Astrocyte (in vitro differentiated cells and primary cell): ENCODE results near the gene DPP8. TPM values are rescaled to one million over a fixed set of nuclear protein-coding genes. Genes with fewer than 3 reads are reported as not detected.
A peak's percentile ranks its signal among the peaks of the same experiment; 100 is the strongest.

ENCODE experiments used
- DNase-seq: peaks from one replicate; pipeline ENCODE4 v3.0.0-alpha.2; 2010; ENCODE audit warnings: low read depth
- FAIRE-seq: peaks from 2 replicates; lab custom pipeline; 2011; peaks lifted over from hg19 to GRCh38; lab: Jason Lieb, UNC
- H2AFZ ChIP-seq: 2 replicates; pipeline ENCODE4 v1.6.0; 2012; ENCODE audit warnings: low read depth, low read length, inconsistent platforms
- H3K27ac ChIP-seq: 2 replicates; pipeline ENCODE4 v1.5.1; 2011; ENCODE audit warnings: low read depth, low read length, inconsistent platforms
- H3K27me3 ChIP-seq: 2 replicates; pipeline ENCODE4 v1.6.0; 2011; ENCODE audit warnings: low read length, inconsistent platforms; ENCODE audit not compliant: insufficient read depth
- H3K36me3 ChIP-seq: 2 replicates; pipeline ENCODE4 v1.5.1; 2011; ENCODE audit warnings: low read length, inconsistent platforms; ENCODE audit not compliant: insufficient read depth
- H3K4me1 ChIP-seq: 2 replicates; pipeline ENCODE4 v1.5.1; 2011; ENCODE audit warnings: low read length, inconsistent platforms; ENCODE audit not compliant: insufficient read depth
- H3K4me2 ChIP-seq: 2 replicates; pipeline ENCODE4 v1.6.0; 2012; ENCODE audit warnings: low read length, inconsistent platforms
- H3K4me3 ChIP-seq: 2 replicates; pipeline ENCODE4 v1.5.1; 2011; ENCODE audit warnings: low read depth, mild to moderate bottlenecking, low read length, inconsistent platforms; ENCODE audit not compliant: insufficient read depth
- H3K79me2 ChIP-seq: 2 replicates; pipeline ENCODE4 v1.6.0; 2012; ENCODE audit warnings: mild to moderate bottlenecking, low read length, inconsistent platforms; ENCODE audit not compliant: insufficient read depth
- H3K9ac ChIP-seq: 2 replicates; pipeline ENCODE4 v1.6.0; 2012; ENCODE audit warnings: mild to moderate bottlenecking, low read length, inconsistent platforms
- H3K9me3 ChIP-seq: 2 replicates; pipeline ENCODE4 v1.5.1; 2012; ENCODE audit warnings: low read depth, mild to moderate bottlenecking, low read length, inconsistent platforms; ENCODE audit not compliant: insufficient read depth
- H4K20me1 ChIP-seq: 2 replicates; pipeline ENCODE4 v1.6.0; 2012; ENCODE audit warnings: low read length, inconsistent platforms; ENCODE audit not compliant: insufficient read depth
- H3K27ac Mint-ChIP-seq: one replicate; pipeline ENCODE4 v1.8.0; 2021; ENCODE audit warnings: mild to moderate bottlenecking, mixed read lengths; ENCODE audit not compliant: unreplicated experiment
- H3K27me3 Mint-ChIP-seq: one replicate; pipeline ENCODE4 v1.8.0; 2021; ENCODE audit warnings: low read depth, mixed read lengths; ENCODE audit not compliant: unreplicated experiment
- H3K36me3 Mint-ChIP-seq: one replicate; pipeline ENCODE4 v1.8.0; 2021; ENCODE audit warnings: low read depth, mixed read lengths; ENCODE audit not compliant: unreplicated experiment
- H3K4me1 Mint-ChIP-seq: one replicate; pipeline ENCODE4 v1.8.0; 2021; ENCODE audit warnings: low read depth, mixed read lengths; ENCODE audit not compliant: unreplicated experiment
- H3K4me3 Mint-ChIP-seq: one replicate; pipeline ENCODE4 v1.8.0; 2021; ENCODE audit warnings: mild to moderate bottlenecking, moderate library complexity, mixed read lengths; ENCODE audit not compliant: unreplicated experiment
- H3K9me3 Mint-ChIP-seq: one replicate; pipeline ENCODE4 v1.8.0; 2021; ENCODE audit warnings: mild to moderate bottlenecking, mixed read lengths; ENCODE audit not compliant: unreplicated experiment
- EZH2 ChIP-seq: IDR thresholded peaks from 2 replicates; pipeline ENCODE4 v1.6.1; 2012; ENCODE audit warnings: mild to moderate bottlenecking, low read length, inconsistent platforms; ENCODE audit not compliant: insufficient read depth
- total RNA-seq: library from RNA; stranded (reverse); gene quantifications from 2 replicates; pipeline ENCODE4 v1.2.1, GENCODE V29; 2021
- TF ChIP-seq, protein P1 (sequence below): IDR thresholded peaks from 2 replicates; pipeline ENCODE4 v1.5.1; 2011; ENCODE audit warnings: low read depth, mild to moderate bottlenecking, inconsistent platforms, low read length, moderate library complexity; ENCODE audit not compliant: insufficient read depth

DPP8 gene
- total RNA-seq, 1 donor from 2014 or later, result 29.5 TPM

DNA sequence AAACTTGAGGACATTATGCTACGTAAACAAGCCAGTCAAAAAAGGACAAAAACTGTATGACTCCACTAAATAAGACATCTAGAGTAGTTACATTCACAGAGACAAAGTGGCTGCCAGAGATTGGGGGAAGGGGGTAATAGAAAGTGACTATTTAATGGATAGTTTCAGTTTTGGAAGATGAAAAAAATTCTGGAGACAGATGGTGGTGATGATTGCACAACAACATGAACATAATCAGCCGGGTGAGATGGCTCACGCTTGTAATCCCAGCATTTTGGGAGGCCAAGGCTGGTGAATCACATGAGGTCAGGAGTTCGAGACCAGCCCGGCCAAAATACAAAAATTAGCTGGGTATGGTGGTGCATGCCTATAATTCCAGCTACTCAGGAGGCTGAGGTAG is 40.6 kb downstream of the DPP8 start:
- H3K27ac ChIP-seq, result no peak overlapping the region
- H3K4me2 ChIP-seq, result no peak overlapping the region
- no peaks in the 10 kb centered on the region for H3K9me3 ChIP-seq
- FAIRE-seq (no peak), DNase-seq (peak; percentile 59)
- no peaks in the 10 kb centered on the region for H3K79me2 ChIP-seq
- peaks cover 30% of the 10 kb centered on the region for H3K36me3 ChIP-seq
- H3K9ac ChIP-seq, result no peak overlapping the region
- H3K4me1 ChIP-seq, result no peaks in the 10 kb centered on the region
- no peaks in the 10 kb centered on the region for H3K27me3 ChIP-seq
- H2AFZ ChIP-seq, result no peak overlapping the region
- H3K9me3 Mint-ChIP-seq, result no peaks in the 10 kb centered on the region
- no peaks in the 10 kb centered on the region for H3K4me1 Mint-ChIP-seq
- no peak overlapping the region for H3K4me3 Mint-ChIP-seq
- TF ChIP-seq, protein P1, sequence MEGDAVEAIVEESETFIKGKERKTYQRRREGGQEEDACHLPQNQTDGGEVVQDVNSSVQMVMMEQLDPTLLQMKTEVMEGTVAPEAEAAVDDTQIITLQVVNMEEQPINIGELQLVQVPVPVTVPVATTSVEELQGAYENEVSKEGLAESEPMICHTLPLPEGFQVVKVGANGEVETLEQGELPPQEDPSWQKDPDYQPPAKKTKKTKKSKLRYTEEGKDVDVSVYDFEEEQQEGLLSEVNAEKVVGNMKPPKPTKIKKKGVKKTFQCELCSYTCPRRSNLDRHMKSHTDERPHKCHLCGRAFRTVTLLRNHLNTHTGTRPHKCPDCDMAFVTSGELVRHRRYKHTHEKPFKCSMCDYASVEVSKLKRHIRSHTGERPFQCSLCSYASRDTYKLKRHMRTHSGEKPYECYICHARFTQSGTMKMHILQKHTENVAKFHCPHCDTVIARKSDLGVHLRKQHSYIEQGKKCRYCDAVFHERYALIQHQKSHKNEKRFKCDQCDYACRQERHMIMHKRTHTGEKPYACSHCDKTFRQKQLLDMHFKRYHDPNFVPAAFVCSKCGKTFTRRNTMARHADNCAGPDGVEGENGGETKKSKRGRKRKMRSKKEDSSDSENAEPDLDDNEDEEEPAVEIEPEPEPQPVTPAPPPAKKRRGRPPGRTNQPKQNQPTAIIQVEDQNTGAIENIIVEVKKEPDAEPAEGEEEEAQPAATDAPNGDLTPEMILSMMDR, result no peak
- no peak for TF ChIP-seq EZH2
- no peak overlapping the region for H3K4me3 ChIP-seq
- H4K20me1 ChIP-seq, result peaks cover 8% of the 10 kb centered on the region
- no peaks in the 10 kb centered on the region for H3K27me3 Mint-ChIP-seq
- no peak overlapping the region for H3K27ac Mint-ChIP-seq
- H3K36me3 Mint-ChIP-seq, result peaks cover 7% of the 10 kb centered on the region

DNA sequence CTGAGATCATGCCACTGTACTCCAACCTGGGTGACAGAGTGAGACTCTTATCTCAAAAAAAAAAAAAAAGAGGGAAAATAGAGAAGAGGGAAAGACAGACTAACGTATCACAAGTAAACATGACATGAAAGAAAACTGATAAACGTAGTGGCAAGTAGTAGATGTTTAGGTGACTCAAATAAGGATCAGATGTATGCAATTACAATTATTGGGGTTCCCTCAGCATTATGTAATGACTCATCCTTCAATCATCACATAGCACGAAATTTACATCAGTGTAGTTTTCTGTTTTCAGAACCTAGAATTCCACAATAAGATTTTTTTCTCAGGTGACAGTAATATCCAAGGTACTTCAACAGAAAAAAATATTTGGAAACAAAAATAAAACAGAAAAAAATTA is 46.6 kb downstream of the DPP8 start:
- no peak overlapping the region for H3K27ac Mint-ChIP-seq
- H3K4me1 Mint-ChIP-seq, result no peaks in the 10 kb centered on the region
- no peaks in the 10 kb centered on the region for H3K27me3 Mint-ChIP-seq
- Histone ChIP-seq H3K9me3 (no peaks in the 10 kb centered on the region), H3K4me3 (no peak overlapping the region), H3K4me2 (no peak overlapping the region), H3K27ac (no peak overlapping the region), H3K79me2 (no peaks in the 10 kb centered on the region), H4K20me1 (peaks cover 5% of the 10 kb centered on the region), H3K27me3 (no peaks in the 10 kb centered on the region), H3K36me3 (peaks cover 33% of the 10 kb centered on the region), H2AFZ (no peak overlapping the region), H3K4me1 (no peaks in the 10 kb centered on the region), H3K9ac (no peak overlapping the region)
- H3K9me3 Mint-ChIP-seq, result no peaks in the 10 kb centered on the region
- H3K4me3 Mint-ChIP-seq, result no peak overlapping the region
- peaks cover 6% of the 10 kb centered on the region for H3K36me3 Mint-ChIP-seq
- FAIRE-seq (no peak), DNase-seq (no peak)
- no peak for TF ChIP-seq EZH2
- TF ChIP-seq, protein P1, result no peak

DNA sequence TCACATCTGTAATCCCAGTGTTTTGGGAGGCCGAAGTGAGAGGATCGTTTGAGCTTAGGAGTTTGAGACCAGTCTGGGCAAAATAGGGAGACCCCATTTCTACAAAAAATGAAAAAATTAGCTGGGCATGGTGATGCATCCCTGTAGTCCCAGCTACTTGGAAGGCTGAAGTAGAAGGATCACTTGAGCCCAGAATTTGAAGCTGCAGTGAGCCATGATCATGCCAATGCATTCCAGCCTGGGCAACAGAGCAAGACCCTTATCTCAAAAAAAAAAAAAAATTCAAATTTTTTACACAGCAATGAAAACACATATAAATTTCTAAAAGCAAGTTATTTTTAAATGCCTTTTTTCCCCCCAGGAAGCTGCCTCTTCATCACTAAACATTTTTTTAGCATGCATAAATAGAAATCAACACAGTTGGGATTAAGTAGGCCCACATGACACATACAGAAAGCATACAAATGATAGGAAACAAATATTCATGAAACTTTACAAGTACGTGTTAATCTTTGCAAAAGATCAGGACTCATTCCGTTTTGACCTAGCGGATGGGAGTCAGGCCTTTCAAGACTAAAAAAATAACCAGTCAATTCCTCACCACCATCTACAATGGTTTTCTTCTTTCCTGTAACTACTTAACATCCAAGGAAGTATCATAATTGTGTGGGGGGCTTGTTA is 49.1 kb downstream of the DPP8 start:
- no peak for DNase-seq
- H3K36me3 ChIP-seq, result peaks cover 47% of the 10 kb centered on the region
- no peak overlapping the region for H2AFZ ChIP-seq
- H3K36me3 Mint-ChIP-seq, result peaks cover under 1% of the 10 kb centered on the region
- no peak overlapping the region for H3K27ac Mint-ChIP-seq
- no peak overlapping the region for H3K4me2 ChIP-seq
- H3K27ac ChIP-seq, result no peak overlapping the region
- no peaks in the 10 kb centered on the region for H3K27me3 ChIP-seq
- no peaks in the 10 kb centered on the region for H3K4me1 ChIP-seq
- H3K4me3 ChIP-seq, result no peak overlapping the region
- no peaks in the 10 kb centered on the region for H3K9me3 Mint-ChIP-seq
- H3K27me3 Mint-ChIP-seq, result no peaks in the 10 kb centered on the region
- H3K79me2 ChIP-seq, result no peaks in the 10 kb centered on the region
- H3K9me3 ChIP-seq, result no peaks in the 10 kb centered on the region
- no peak overlapping the region for H3K4me3 Mint-ChIP-seq
- no peaks in the 10 kb centered on the region for H3K4me1 Mint-ChIP-seq
- H4K20me1 ChIP-seq, result peaks cover 5% of the 10 kb centered on the region
- FAIRE-seq, result no peak
- no peak overlapping the region for H3K9ac ChIP-seq
- TF ChIP-seq, protein P1, result no peak
- no peak for TF ChIP-seq EZH2
